Left hindlimb (tissue), 1 donor: ENCODE measurements around the gene CSPG4.
A peak's percentile ranks its signal among the peaks of the same experiment; 100 is the strongest.
"Not testable (repeated sequence)": the region's sequence is repeated elsewhere in the genome, so short reads cannot be mapped to it uniquely, and the experiment has no call there.

Source experiments
- DNase-seq: peaks from one replicate; pipeline ENCODE4 v3.0.0-alpha.2; 2018

CSPG4 gene

DNA sequence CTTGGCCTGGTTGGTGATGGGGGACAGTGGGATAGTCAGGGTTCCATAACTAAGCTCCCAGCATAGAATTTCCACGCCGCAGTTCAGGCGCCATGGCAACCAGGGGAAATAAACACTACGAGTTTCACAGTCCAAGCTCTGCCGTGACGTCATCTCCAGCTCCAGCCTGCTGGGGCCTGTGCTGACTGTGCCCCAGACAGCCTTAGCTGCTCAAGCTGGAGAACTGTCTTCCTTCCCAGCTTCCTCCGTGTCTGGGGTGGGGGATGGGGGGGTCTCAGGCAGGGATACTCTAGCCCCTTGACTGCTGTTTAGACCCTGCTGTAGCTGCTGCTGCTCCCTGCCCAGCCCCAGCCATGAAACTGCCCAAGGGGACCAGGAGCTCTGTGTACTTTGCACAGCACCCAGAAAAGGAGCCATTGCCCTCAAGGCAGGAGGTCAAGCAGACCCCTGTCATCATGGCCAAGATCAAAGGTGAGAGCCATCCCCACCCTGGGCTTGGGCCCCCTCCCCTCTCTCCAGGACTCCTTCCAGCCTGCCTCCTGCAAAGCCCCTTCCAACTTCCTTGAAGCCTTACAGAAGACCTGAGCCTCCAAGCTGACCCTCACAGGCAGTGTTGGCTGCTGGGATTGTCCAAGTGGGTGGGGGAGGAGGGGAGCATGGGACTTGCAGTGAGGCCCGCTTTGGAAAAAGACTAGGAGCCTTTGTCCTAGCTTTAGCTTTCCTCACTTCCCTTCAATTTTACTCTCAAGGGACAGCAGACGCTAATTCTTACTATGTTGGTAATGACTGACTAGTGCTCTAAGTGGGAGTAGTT is 11.4 kb upstream of the CSPG4 start:
- DNase-seq: peak; percentile 94

DNA sequence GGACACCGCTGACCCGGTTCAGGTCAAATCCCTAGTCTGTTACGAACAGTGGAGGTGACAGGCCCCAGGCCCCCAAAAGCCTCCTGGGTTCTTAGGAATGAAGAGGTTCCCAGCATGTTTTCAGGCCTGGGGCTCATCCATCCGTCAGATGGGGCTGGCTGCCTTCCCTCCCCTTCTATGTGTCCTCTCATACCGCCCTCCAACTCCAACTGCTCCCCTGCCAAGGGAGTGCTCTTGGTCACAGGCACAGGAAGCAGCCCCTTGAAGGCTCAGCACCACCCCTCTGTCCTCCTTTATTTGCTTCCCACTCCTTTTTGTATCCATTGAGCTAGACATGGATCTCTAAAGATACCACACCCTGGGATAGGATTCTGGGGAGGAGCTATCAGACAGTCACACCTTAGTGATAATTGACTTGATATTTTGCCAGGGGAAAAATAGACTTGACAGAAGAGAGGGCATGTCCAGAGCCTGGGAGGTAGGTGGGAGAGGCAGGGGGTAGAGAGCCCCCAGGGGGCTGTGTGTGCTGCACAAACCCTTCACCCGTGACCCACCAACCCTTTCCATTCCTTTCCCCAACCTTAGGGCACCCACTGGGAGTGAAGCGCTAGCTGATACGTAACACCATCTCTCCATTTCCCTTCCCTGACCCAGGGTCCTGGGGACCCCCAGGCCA is 10.7 kb upstream of the CSPG4 start:
- DNase-seq: peak; percentile 65

DNA sequence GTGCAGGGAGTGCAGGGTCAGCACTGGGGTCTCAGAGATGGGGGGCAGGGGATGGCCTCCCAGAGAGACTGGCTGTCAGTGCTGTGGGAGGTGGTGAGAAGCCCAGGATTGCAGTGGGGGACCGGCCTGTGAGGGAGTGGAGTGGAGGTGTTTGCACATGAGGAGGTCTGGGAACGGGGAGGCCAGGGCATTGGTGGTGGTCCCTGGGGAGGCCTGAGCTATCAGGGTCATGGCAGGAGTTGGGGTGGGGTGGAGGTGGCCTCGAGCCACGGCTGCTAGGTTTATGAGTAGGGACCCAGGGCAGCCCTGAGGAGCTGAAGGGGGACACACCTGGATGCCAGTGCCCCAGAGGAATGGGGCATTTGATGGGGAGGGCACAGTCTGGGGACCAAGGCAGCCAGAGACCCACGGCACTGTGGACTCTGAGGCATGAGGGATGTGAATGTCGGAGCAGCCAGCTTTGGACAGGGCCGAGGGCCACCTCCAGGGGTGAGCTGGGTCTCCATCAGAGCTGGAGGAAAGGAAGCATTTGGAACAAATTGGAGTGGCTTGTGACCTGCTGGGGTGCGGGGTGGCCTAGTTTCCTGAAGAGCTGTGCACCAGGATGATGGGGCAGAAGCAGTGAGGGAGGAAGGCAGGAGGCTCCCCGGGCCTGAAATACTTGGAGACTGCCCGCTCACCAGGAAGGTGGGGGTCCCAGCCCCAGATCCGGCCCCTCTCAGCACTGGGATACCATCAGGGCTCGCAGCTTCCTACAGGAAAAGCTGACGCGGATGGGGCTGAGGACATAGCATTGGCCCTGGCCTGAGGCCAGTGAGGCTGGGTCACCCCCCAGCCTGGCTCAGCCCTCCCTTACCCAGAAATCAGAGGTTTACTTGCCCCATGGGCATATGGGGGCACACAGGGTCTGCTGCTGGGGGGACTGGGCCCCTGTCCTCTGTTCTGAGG is 9.5 kb upstream of the CSPG4 start:
- peak; percentile 34 for DNase-seq

DNA sequence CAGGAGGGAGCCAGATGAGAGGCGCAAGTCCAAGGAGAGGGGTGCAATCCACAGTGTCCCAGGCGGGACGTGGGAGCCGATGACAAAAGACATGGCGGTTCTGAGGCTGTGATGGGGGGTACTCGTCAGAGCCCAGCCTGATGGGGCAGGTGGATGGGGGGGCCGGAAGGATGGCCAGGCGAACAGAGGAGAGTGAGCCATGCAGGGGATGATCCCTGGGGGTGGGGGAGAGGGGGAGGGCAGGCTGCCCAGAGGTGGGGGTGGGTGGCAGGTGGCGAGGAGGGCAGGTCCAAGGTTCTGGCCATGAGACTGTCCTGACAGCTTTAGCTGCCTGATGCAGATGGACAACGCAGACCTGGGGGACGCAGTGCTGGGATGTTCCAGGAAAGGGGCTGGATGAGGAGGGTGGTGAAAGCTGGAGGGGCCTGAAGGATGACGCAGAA is 8.9 kb upstream of the CSPG4 start:
- DNase-seq: no peak

DNA sequence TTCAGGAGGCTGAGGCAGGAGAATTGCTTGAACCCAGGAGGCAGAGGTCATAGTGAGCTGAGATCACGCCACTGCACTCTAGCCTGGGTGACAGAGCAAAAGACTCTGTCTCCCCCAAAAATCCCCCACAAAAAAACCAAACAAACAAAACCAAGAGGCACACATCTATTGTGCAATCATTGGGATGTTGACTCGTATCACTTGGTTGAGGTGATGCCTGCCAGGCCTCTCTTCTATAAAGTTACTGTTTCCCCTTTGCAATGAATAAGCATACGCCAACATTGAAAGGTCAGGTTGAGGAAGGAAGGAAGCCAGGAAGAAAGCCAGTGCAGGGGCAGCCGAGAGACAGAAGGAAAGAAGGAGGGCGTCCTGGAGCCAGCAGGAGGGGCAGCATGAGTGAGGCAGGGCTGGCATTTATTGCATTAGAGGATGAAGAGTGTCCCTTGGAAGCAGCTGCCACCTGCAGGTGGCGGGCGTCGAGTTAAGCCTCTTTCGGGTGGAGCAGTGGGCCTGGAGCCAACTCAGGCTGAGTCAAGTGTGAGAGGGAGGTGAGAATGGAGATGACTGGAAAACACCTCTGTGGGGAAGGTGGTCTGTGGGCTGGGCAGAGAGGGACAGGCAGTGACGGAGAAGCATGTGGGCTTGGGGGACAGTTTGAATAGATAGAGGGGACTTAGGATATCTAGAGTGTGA is 8.3 kb upstream of the CSPG4 start:
- peak; percentile 59 for DNase-seq

- DNase-seq: no peak
Observed at GRCh38 chr15:75720297-75720696, 7.6 kb upstream of the CSPG4 start.

DNA sequence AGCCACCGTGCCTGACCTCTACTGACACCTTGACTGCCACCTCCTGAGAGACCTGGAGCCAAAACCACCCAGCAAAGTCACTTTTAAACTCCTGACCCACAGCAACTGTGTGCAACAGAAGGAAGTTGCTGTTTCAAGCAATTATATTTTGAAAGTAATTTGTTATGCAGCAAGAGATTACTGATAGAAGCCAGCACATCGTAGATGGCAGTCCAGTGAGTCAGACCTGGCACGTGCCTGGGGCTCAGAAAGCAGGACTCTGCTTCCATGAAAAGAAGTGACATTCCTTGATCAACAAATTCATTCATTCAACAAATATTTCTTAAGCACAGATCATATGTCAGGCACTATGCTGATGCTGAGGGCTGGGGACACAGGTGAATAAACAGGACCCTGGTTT is 5.7 kb upstream of the CSPG4 start:
- DNase-seq: no peak

- DNase-seq: not testable (repeated sequence)
Observed at GRCh38 chr15:75717001-75717400, 4.4 kb upstream of the CSPG4 start.

DNA sequence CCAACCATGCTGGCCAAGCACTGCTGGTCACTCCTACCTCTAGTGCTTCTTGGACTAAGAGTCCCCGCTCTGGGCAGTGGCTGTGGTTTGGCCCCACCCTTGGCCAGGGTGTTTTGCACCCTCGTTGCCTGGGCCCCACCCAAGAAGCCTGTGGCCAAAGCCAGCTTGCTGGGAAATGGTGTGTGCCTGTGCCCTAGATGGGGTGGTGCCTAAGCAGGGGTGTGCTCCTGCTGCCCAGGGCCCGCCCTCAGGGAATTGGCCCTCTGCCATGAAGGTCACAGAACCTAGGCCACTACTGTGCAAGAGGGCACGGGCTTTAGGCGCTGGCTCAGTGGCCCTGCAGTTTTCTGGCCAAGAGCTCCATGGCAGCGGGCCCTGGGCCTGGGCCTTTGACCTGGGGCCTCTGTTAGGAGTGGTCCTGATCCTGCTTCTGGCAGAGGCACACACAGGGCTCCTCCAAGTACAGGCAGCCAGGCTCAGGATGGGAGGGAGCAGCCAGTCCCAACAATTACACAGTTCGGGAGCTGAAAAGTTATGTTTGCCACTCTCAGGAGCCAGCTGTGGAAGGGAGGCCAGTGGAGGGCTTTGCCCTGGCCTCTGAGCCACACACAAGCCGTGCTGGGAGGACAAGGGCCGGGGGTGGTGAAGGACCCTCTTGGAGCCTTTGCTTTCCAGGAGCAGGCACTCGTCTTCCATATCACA is 3.8 kb upstream of the CSPG4 start:
- DNase-seq: not testable (repeated sequence)

- not testable (repeated sequence) for DNase-seq
Observed at GRCh38 chr15:75715312-75715832, 2.7 kb upstream of the CSPG4 start.

DNA sequence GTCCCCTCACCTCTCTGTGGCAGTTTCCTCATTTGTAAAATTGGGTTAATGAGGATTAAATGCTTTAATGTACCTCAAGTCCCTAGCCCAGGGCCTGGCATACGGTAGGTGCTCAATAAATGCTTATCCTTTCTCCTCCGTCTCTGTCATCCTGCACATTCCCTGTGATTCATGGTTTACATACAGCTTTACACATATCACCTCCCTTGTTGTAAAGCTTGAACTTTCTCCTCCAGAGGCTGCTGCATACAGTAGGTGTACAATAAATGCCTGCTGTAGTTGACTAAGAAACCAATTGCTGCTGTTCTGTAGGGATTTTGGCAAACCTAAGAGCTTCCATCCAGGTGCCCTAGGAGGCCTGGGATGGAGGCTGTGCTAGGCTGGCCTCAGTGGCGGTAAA is 1.5 kb upstream of the CSPG4 start:
- no peak for DNase-seq

- DNase-seq: peak; percentile 71
Observed at GRCh38 chr15:75713338-75713895, 769 bp upstream of the CSPG4 start.

- DNase-seq: not testable (repeated sequence)
Observed at GRCh38 chr15:75711495-75711894, 1.2 kb downstream of the CSPG4 start.

DNA sequence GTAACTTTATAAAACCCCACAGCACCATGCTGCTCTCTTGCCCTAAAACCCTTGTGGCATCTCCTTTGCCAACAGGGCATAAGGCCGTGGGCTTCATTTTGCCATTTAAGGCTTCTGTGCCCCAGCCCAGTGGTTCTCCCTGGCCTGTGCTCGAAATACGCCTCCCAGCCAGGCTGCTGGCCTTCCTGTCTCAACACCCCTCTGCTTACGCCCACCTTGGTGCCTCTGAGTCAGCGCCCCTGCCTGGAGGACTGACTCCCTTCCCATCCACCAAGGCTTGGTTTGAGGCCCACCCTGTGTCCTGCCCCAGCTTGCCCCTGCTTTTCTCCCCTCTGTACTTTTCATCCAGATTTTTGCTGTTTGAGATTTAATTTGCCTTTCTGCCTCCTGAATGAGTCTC is 1.8 kb downstream of the CSPG4 start:
- not testable (repeated sequence) for DNase-seq

GRCh38 chr15:75709458-75709857 is 3.2 kb downstream of the CSPG4 start:
- peak; percentile 94 for DNase-seq

DNA sequence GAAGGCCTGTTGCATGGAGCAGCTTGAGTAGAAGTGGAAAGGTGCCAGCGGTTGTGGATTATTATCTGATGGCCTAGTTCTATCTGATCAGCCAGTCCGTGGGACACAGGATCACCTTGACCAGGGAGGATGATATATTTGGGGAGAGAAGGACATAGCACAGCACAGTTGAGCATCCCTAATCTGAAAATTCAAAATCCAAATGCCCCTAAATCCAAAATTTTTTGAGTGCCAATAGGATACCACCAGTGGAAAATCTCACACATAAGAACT is 6.0 kb downstream of the CSPG4 start:
- DNase-seq: no peak

DNA sequence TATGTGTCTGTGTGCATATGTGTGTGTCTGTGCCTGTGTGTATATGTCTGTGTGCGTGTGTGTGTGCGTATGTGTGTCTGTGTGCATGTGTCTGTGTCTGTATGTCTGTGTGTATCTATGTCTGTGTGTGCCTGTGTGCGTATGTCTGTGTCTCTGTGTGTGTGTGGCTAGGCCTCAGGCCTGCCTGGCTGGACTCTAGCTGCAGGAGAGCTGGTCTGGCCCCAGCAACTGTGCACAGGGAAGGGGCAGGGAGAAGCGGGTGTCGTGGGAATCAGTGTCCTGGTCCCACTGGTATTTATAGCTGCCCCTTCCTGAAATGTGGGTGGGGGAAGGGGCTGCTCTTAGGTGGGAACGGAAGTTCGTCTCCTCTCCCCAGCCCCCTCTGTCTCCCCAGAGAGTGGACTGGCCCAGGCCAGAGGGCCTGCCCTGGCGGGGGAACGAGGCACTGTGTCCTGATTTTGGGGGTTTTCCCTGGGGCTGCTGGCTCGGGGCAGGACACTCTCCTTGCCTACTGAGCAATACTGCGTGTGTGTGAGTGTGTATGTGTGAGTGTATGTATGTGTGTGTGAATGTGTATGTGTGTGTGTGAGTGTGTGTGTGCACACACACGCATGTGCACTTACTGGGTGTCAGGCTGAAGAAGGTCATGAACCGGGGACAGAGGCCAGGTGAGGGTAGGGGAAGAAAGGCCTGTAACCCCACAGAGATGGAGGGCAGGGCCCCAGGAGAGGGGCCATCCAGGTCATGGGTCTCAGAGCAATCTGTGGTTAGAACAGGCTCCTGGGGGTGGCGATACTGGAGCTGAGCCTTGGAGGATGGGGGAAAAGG is 6.6 kb downstream of the CSPG4 start:
- DNase-seq: no peak

DNA sequence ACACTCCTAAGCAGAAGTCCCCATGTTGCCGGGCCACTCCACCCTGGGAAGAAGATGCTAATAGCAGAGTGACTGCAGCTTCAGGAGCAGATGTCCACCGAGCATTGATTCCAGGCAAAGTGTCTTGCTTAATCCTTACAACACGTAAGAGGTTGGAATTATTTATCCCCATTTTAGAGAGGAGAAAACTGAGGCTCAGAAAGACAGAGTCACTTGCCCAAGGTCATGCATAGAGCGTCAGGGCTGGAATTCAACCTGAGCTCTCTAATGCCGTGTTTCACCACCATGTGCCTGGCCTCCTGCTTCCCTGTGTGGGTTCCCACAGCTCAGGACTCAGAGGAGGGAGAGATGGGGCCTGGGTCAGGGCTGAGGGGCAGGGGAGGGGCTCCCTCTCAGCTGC is 7.3 kb downstream of the CSPG4 start:
- DNase-seq: not testable (repeated sequence)

GRCh38 chr15:75704618-75705017 is 8.0 kb downstream of the CSPG4 start:
- DNase-seq: no peak

GRCh38 chr15:75704263-75704615 is 8.4 kb downstream of the CSPG4 start:
- DNase-seq: no peak
